Skeletal muscle satellite cell (primary cell): Measurements from ENCODE around the gene CHST2. TPM values are rescaled to one million over a fixed set of nuclear protein-coding genes. Genes with fewer than 3 reads are reported as not detected.
A peak's percentile ranks its signal among the peaks of the same experiment; 100 is the strongest.
"Not testable (repeated sequence)": the region's sequence is repeated elsewhere in the genome, so short reads cannot be mapped to it uniquely, and the experiment has no call there.

Experiments used
- H3K27me3 ChIP-seq: 2 replicates; pipeline ENCODE4 v1.7.0; 2013; ENCODE audit warnings: low read length; ENCODE audit not compliant: control insufficient read depth, insufficient read depth
- H3K36me3 ChIP-seq: 2 replicates; pipeline ENCODE4 v1.7.0; 2013; ENCODE audit warnings: mild to moderate bottlenecking, control low read depth, low read length; ENCODE audit not compliant: insufficient read depth
- H3K4me1 ChIP-seq: 2 replicates; pipeline ENCODE4 v1.7.0; 2013; ENCODE audit warnings: low read length; ENCODE audit not compliant: control insufficient read depth, insufficient read depth
- H3K4me2 ChIP-seq: 2 replicates; pipeline ENCODE4 v1.7.0; 2013; ENCODE audit warnings: mild to moderate bottlenecking, low read length
- H3K4me3 ChIP-seq: 2 replicates; pipeline ENCODE4 v1.7.0; 2013; ENCODE audit warnings: low read length
- H3K9ac ChIP-seq: 2 replicates; pipeline ENCODE4 v1.7.0; 2013; ENCODE audit warnings: mild to moderate bottlenecking, low read depth, low read length, moderate library complexity
- H3K9me3 ChIP-seq: replicated peaks from 2 replicates; pipeline ENCODE4 v1.7.0; 2013; ENCODE audit warnings: mild to moderate bottlenecking, control low read depth, low read length
- total RNA-seq: library from RNA; depleted of rRNA; stranded (reverse); fragments of >200 nt; gene quantifications from 2 replicates; pipeline ENCODE4 v1.2.3, GENCODE V29; 2012; rRNA removed

The CHST2 gene, protein sequence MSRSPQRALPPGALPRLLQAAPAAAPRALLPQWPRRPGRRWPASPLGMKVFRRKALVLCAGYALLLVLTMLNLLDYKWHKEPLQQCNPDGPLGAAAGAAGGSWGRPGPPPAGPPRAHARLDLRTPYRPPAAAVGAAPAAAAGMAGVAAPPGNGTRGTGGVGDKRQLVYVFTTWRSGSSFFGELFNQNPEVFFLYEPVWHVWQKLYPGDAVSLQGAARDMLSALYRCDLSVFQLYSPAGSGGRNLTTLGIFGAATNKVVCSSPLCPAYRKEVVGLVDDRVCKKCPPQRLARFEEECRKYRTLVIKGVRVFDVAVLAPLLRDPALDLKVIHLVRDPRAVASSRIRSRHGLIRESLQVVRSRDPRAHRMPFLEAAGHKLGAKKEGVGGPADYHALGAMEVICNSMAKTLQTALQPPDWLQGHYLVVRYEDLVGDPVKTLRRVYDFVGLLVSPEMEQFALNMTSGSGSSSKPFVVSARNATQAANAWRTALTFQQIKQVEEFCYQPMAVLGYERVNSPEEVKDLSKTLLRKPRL
- total RNA-seq: 72.8 and 167 TPM in 2 replicates

DNA sequence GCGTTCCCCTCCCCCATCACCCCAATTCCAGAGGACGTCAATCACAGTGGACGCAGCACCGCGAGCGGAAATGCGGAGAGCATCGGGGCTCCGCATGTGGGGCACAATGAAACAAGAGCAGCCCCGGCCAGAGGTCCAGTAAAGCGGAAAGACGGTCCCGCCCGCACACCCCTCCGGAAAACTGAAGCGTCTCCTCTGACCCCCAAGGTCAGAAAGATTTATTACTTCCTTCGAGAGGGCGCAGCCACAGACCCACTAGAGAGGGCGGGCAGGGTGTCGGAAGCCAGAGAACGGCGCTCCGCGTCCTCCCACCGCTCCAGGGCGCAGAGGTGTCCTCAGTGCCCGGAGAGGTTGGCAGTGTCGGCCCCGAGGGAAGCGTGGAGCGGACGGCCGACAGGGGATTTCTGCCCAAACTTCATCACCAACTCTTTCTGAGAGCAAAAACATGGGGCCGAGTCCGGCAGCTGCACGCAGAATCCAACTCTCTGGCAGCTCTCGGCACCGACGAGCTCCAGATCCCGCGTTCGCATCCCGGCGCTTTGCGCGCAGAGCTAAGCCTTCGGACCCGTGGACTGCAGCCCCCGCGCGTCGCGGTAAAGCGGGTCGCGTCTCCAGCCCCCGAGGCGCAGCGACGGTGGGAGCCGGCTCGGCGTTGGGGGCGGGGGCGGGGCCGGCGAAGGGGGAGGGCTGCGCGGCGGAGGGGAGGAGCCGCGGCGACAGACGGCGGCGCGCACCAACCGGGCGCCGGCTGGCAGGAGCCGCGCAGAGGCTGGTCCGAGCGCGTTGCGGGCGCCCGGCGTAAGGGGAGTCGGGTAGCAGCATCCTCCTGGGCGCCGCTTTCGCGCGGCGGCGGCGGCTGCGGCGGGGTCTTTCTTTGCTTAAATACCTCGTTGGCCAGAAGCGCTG lies at the start of gene CHST2:
Gene CHST2 (plus strand): TSS at position 763 of the 906 bp plus-strand sequence. CDS start 1,046 bp downstream, outside the sequence.
- H3K4me3 ChIP-seq: peak within 1 kb of the TSS; percentile 90
- no peaks in the 10 kb centered on the region for H3K9me3 ChIP-seq
- H3K9ac ChIP-seq: peak within 1 kb of the TSS; percentile 89
- peaks cover 2% of the 10 kb centered on the region for H3K27me3 ChIP-seq
- H3K36me3 ChIP-seq: peaks cover 15% of the 10 kb centered on the region
- H3K4me1 ChIP-seq: peaks cover 14% of the 10 kb centered on the region
- H3K4me2 ChIP-seq: peak within 1 kb of the TSS; percentile 93

DNA sequence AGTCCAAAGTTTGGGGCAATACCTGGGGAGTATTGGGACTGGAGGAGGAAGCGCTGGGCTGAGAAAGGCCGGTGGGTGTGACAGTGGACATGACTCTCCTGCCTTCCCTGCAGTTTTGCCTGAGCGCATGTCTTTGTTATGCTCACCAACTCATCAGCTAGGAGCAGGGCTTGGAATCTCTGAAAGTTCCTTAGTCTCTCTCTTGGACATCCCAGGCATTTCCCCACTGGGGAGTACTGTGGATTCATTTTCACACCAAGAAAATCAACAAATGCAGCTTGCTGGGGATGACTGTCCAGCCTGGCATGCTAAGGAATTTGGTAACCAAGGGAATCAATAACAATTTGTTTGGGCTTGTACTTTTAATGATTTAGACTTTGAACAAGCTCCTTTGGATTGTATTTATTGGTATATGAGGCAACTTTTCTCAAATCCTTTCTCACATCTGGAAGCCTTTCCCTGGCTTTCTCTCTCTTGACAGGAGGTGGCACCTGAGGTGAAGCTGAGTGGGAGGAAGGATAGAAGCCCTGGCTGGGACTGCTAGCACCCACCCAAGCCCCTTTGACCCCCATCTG lies 48.5 kb upstream of the CHST2 start:
- Histone ChIP-seq H3K4me1 (peaks cover 10% of the 10 kb centered on the region), H3K27me3 (no peaks in the 10 kb centered on the region), H3K4me2 (no peak overlapping the region), H3K9me3 (no peaks in the 10 kb centered on the region), H3K36me3 (no peaks in the 10 kb centered on the region), H3K9ac (peak overlapping the region; percentile 43), H3K4me3 (no peak overlapping the region)

DNA sequence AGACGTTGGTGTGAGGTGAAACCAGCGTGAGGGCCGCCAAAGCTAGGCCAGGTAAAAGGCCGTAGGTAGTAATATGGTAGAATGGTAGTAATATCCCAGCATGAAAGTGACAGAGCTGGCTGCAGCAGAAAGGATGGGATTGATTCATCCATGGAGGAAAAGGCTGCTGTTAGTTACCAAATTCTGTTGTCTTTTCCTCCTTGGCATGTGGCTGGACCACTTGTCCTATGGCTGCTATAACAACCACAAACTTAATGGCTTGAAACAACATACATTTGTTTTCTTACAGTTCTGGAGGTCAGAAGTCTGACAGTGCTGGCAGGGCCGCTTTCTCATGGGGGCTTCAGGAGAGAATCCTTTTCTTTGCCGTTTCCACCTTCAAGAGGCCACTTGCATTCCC lies 47.8 kb upstream of the CHST2 start:
- H3K4me1 ChIP-seq: peaks cover 10% of the 10 kb centered on the region
- no peaks in the 10 kb centered on the region for H3K9me3 ChIP-seq
- H3K4me3 ChIP-seq: no peak overlapping the region
- H3K9ac ChIP-seq: peak overlapping the region; percentile 37
- H3K4me2 ChIP-seq: no peak overlapping the region
- H3K36me3 ChIP-seq: no peaks in the 10 kb centered on the region
- no peaks in the 10 kb centered on the region for H3K27me3 ChIP-seq

DNA sequence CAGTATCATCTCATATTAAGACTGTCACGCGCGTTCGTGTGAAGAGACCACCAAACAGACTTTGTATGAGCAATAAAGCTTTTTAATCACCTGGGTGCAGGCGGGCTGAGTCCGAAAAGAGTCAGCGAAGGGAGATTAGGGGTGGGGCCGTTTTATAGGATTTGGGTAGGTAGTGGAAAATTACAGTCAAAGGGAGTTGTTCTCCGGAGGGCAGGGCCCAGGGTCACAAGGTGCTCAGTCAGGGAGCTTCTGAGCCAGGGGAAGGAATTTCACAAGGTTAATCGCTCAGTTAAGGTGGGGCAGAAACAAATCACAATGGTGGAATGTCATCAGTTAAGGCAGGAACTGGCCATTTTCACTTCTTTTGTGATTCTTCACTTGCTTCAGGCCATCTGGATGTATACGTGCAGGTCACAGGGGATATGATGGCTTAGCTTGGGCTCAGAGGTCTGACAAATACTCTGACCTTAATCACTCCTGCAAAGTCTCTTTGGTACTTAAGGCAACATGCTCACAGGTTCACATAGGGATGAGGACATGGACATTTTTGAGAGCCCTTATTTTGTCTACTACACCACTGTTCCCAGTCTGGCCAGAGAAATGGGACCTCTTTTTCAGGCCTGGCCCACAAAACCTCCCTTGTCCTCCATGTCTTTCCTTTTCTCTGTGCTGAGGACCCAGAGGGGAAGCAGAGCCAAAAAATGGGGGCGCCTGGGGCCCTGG lies 47.1 kb upstream of the CHST2 start:
- H3K9me3 ChIP-seq, H3K36me3 ChIP-seq, H3K4me3 ChIP-seq, H3K27me3 ChIP-seq, H3K9ac ChIP-seq, H3K4me2 ChIP-seq: not testable (repeated sequence)
- peaks cover 10% of the 10 kb centered on the region for H3K4me1 ChIP-seq

DNA sequence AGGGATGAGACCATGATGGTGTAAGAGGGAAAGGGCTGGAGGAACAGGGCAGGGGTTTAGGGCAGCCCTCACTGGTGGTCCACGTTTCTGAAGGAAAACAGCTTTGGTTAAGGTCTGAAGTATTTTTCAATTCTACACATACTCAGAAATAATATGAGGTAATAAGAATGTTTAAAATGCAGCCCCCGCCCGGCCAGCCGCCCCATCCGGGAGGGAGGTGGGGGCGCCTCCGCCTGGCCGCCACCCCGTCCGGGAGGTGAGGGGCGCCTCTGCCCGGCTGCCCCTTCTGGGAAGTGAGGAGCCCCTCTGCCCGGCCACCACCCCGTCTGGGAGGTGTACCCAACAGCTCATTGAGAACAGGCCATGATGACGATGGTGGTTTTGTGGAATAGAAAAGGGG lies 46.0 kb upstream of the CHST2 start:
- H3K4me3 ChIP-seq, H3K36me3 ChIP-seq, H3K9me3 ChIP-seq: not testable (repeated sequence)

DNA sequence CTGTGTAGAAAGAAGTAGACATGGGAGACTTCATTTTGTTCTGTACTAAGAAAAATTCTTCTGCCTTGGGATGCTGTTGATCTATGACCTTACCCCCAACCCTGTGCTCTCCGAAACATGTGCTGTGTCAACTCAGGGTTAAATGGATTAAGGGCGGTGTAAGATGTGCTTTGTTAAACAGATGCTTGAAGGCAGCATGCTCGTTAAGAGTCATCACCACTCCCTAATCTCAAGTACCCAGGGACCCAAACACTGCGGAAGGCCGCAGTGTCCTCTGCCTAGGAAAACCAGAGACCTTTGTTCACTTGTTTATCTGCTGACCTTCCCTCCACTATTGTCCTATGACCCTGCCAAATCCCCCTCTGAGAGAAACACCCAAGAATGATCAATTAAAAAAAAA lies 45.6 kb upstream of the CHST2 start:
- not testable (repeated sequence) for H3K9me3 ChIP-seq, H3K9ac ChIP-seq, H3K4me3 ChIP-seq, H3K36me3 ChIP-seq, H3K4me2 ChIP-seq, H3K27me3 ChIP-seq
- peaks cover 11% of the 10 kb centered on the region for H3K4me1 ChIP-seq

More for the DNA sequence above, 46.0 kb upstream of the CHST2 start:
- H3K27me3 ChIP-seq, H3K9ac ChIP-seq, H3K4me2 ChIP-seq: not testable (repeated sequence)
- peaks cover 10% of the 10 kb centered on the region for H3K4me1 ChIP-seq

DNA sequence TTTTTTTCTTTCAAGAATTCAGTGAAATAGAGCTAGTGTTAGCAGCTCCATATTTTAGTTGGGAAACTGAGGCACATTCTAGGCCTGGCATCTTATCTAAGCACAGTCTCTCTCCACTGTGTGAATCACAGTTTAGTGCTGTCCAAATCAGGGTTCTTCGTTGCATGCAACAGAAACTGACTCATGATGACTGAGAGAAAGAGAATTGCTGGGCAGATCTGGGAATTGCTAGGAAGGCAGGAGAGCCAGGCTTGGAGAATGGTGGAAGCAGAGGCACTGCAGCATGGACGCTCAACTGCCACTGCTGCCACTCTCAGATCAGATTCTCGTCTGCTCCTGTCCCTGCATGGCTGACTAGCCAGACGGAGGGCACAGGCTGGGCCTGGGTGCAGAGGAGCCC lies 40.7 kb upstream of the CHST2 start:
- Histone ChIP-seq H3K9me3 (no peaks in the 10 kb centered on the region), H3K4me1 (peaks cover 2% of the 10 kb centered on the region), H3K27me3 (no peaks in the 10 kb centered on the region), H3K9ac (no peak overlapping the region), H3K4me3 (no peak overlapping the region), H3K36me3 (no peaks in the 10 kb centered on the region), H3K4me2 (no peak overlapping the region)

DNA sequence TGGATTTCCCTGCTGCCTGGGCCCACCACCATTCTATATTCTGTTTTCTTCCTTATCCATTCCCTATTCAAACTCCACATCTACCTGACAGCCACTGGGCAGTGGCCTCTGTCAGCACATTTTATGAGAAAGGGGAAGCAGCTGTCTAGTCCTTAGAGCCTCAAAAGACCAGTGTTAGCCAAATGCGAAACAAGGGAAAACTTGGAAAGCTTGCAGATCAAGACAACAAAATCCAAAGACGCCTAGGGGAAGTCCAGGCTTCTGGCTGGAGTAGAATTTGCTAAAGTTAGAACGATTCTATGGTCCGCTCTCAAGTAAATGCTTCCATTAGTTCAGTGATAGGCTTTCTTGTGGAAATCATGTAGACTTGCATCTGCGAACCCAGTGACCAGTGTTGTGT lies 39.4 kb upstream of the CHST2 start:
- H3K4me3 ChIP-seq: no peak overlapping the region
- H3K4me2 ChIP-seq: no peak overlapping the region
- no peaks in the 10 kb centered on the region for H3K9me3 ChIP-seq
- no peak overlapping the region for H3K9ac ChIP-seq
- H3K36me3 ChIP-seq: no peaks in the 10 kb centered on the region
- H3K4me1 ChIP-seq: peaks cover 6% of the 10 kb centered on the region
- no peaks in the 10 kb centered on the region for H3K27me3 ChIP-seq

DNA sequence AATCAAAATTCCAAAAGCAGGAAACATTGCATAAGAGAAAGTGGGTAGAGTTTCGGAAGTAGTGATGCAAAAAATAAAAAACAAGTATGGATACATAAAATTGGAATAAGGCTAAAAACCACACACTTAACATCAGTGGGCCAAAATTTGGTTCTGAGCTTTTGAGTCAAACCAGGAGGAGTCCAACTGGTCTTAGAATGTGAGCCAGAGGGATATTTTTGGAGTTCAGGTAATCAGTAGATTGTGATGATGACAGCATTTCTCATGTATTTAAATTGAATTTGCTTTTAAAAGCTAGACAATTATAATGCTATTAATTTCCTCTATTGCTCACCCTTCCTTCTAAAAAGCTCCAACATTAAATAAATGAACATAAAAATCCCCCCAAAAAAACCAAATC lies 38.2 kb upstream of the CHST2 start:
- H3K4me1 ChIP-seq: peaks cover 9% of the 10 kb centered on the region
- H3K9ac ChIP-seq: no peak overlapping the region
- no peaks in the 10 kb centered on the region for H3K9me3 ChIP-seq
- H3K27me3 ChIP-seq: no peaks in the 10 kb centered on the region
- H3K4me2 ChIP-seq: no peak overlapping the region
- no peaks in the 10 kb centered on the region for H3K36me3 ChIP-seq
- H3K4me3 ChIP-seq: no peak overlapping the region

DNA sequence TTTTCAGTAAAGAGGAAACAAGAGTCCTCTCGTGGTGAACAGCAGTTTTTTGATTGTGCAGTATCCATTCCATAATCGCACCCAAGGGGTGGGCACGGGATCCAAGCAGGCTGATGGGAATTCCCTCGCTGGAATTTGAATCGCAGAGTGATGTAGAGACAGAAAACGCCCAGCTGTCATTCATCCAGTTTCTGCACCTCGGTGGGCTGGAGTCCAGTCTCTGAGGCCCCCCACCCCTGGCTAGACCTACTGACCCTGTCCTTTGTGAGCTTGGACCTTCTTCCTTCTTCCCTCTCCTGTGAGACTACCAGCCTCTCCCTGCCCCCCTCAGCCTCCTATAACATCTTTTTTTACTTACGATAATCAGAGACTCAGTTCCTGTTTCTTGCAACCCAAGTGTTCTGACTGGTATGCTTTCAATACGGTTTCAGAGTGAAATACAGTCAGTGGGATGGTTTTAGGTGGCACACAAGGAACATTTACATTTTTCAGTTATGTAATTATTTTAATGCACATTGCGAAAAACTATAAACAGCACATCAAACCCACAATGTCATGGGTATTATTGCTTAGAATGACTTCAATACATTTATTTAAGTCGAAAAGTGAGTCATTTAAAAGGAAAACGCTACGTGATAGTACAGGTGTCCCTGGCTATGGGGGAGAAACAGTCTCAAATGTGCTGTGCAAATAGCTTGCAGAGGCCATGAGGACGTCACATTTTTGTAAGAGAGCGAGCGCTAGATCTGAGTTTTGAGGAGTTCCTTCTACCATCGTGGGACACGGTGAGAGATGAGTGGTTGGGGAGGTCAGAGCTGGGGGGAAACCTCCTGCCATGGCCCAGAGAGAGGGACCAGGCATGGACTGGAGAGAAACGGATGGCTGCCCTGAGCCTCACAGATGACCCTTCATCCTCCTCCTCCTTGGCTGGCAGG lies 37.5 kb upstream of the CHST2 start:
- H3K4me1 ChIP-seq: peaks cover 9% of the 10 kb centered on the region
- no peaks in the 10 kb centered on the region for H3K36me3 ChIP-seq
- no peak overlapping the region for H3K4me3 ChIP-seq
- no peak overlapping the region for H3K4me2 ChIP-seq
- no peak overlapping the region for H3K9ac ChIP-seq
- no peaks in the 10 kb centered on the region for H3K27me3 ChIP-seq
- no peaks in the 10 kb centered on the region for H3K9me3 ChIP-seq
